HG03025 (cell line): ENCODE data around the gene GJA9.
"Not testable (repeated sequence)": the region's sequence is repeated elsewhere in the genome, so short reads cannot be mapped to it uniquely, and the experiment has no call there.

Experiments used
- ATAC-seq: cut with Tn5 transposase; IDR thresholded peaks from one replicate; pipeline ENCODE4 v1.9.1; 2021; ENCODE audit warnings: mild to moderate bottlenecking, moderate library complexity; ENCODE audit not compliant: unreplicated experiment, low FRiP score

Gene GJA9

GRCh38 chr1:38881487-38881886, at the start of gene GJA9:
TSS of gene GJA9 (minus strand) at chr1:38881587. CDS start at chr1:38876098, 5,489 bp downstream.
- ATAC-seq: no peak

DNA sequence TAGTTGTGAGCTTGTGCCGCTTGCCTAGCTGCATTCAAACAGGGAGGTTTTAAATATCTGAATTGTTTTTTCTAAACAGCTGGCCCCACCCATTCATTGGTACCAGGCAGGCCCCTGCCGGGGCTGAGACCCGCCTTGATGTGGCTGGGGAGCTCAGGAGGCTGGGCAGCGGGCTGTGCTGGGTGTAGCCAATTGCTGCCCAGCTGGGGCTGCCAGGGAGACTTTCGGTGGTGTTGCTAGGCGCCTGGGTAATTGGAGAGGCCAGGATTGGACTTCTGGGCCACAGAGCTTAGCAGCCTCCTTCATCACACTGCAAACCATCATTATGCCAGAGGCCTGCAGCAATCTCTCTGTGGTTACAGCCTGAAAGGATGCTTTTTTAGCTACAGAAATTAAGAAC, 48.1 kb upstream of the GJA9 start:
- no peak for ATAC-seq

DNA sequence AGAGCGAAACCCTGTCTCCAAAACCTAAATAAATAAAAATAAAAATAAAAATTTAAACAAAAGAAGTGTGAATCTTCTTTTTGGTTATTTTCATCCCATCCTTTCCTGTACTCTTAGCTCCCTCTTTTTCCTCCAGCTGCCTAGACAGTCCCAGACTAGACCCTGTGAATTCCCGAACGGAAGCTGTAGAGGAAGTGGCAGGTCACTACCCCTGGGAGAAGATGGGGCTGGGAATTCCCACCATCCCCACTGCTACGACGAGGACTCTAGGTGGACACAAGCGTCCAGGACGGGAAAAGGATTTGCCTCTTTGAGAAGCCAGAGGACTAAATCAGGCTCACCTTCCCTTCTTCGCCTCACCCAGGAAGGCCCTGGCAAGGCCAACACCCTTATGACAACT, 47.7 kb upstream of the GJA9 start:
- no peak for ATAC-seq

- ATAC-seq: no peak
Observed at GRCh38 chr1:38926091-38926490, 44.7 kb upstream of the GJA9 start.

- ATAC-seq: no peak
Observed at GRCh38 chr1:38925391-38925790, 44.0 kb upstream of the GJA9 start.

- no peak for ATAC-seq
Observed at GRCh38 chr1:38923607-38924006, 42.2 kb upstream of the GJA9 start.

DNA sequence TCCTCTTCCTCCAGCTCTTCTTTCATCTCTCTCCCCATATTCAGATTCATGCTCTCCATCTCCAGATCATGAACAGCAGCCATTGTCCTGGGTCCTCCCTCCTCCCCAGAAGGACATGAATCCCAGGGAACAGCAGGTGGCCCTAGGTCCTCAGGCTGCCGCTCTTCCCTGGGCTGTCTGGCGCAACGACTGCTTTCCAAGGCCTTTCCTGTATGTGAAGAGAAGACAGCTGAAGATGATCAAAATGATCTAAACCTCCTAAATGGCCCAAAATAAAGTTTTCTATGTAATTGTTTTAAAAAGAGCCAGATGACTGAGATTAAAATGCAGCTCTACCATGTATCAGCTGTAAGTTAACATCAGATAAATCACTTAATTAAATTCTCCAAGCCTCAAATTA, 37.7 kb upstream of the GJA9 start:
- no peak for ATAC-seq

- ATAC-seq: no peak
Observed at GRCh38 chr1:38918568-38918967, 37.2 kb upstream of the GJA9 start.

DNA sequence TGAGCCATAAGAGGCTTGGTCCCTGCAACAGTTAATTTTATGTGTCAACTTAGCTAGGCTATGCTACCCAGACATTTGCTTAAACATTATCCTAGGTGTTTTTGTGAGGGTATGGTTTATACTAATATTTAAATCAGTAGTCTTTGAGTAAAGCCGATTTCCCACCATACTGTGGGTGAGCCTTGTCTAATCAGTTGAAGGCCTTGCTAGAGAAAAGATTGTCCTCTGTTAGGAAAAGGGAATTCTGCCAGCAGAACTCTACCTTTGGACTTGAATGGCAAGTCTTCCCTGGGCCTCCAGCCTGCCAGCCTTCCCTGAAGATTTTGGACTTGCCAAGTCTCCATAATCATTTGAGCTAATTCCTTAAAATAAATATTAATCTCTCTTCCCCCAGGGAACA, 36.4 kb upstream of the GJA9 start:
- no peak for ATAC-seq

DNA sequence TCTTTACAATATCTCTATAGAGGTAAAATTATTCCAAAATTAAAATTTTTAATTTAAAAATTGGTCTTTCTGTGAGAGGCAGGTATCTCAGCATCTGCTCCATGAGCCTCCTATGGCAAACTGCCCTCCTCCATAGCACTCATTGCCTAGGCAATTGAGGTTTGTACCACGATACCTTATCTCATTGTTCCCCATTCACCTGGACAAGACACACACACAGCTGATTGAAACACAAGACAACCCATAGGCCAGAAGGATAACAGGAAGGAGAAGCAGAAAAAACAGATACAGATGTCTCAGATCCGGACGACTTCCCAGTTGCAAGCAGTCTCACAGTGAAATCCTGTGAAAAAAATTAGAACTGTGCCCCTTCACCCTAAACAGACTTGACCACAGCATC, 36.0 kb upstream of the GJA9 start:
- no peak for ATAC-seq

- no peak for ATAC-seq
Observed at GRCh38 chr1:38915352-38915948, 34.1 kb upstream of the GJA9 start.

DNA sequence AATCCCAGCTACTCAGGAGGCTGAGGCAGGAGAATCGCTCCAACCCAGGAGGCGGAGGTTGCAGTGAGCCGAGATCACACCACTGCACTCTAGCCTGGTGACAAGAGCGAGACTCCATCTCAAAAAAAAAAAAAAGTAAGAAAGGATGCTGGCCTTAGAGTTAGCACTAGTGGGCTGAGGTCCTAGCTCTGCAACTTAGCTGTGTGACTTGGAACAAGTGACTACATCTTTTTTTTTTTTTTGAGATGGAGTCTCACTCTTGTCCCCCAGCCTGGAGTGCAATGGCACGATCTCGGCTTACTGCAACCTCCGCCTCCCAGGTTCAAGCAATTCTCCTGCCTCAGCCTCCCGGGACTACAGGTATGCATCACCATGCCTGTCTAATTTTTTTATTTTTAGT, 33.5 kb upstream of the GJA9 start:
- not testable (repeated sequence) for ATAC-seq

DNA sequence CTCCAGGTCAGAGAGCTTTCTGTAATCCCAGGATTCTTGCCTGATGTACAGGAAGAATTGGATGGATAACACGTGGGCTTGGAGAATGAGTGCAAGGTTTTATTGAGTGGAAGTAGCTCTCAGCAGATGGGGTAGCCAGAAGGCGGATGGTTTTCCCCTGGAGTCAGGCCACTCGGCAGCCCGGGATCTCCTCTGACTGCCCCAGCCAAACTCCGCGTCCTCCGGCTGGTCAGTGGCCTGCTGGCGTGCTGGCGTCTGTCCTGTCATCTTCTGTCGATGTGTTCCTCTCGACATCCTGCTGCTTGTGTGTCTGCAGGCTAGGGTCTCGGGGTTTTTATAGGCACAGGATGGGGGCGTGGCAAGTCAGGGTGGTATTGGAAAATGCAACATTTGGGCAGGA, 27.4 kb upstream of the GJA9 start:
- ATAC-seq: no peak

DNA sequence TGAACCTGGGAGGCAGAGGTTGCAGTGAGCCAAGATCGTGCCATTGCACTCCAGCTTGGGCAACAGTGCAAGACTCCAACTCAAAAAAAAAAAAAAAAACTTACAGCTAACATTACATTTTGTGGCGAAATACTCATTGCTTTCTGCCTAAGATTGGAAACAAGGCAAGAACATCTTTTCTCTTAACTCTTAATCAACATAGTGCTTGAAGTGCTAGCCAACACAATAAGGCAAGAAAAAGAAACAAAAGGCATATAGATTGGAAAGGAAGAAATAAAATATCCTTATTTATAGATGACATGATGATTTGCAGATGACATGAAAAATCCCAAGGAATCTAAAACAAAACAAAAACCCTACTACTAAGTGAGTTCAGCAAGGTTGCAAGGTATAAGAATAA, 24.6 kb upstream of the GJA9 start:
- ATAC-seq: no peak

- ATAC-seq: no peak
Observed at GRCh38 chr1:38899560-38899959, 18.2 kb upstream of the GJA9 start.

DNA sequence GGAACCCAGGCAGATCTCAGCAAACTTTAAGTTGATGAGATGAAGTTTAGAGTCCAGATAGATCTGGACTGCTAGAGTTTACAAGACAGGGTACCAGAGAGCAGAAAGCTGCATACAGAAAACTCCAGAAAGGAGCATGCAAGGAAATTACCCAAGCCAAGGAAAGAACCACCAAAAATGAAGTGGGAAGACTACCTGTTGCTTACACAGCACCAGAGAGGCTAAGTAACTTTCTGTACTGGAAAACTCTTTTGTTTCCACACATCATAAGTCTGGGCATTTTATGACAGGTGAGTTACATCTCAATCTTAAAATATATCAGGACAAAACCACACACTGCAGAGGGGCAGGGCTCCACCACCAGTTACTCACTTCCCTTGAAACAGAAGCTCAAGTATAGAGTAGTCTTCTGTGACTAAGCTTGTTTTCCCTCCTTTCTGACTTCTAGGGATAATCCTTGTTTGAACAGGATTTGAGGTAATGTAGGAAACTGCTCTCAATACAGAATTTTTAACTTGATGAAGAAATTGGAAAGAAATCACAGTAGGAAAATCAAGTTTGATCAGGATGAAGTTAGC, 17.4 kb upstream of the GJA9 start:
- no peak for ATAC-seq

- no peak for ATAC-seq
Observed at GRCh38 chr1:38896169-38896568, 14.8 kb upstream of the GJA9 start.

- ATAC-seq: no peak
Observed at GRCh38 chr1:38892976-38893375, 11.6 kb upstream of the GJA9 start.

GRCh38 chr1:38891753-38892152, 10.4 kb upstream of the GJA9 start:
- ATAC-seq: no peak

DNA sequence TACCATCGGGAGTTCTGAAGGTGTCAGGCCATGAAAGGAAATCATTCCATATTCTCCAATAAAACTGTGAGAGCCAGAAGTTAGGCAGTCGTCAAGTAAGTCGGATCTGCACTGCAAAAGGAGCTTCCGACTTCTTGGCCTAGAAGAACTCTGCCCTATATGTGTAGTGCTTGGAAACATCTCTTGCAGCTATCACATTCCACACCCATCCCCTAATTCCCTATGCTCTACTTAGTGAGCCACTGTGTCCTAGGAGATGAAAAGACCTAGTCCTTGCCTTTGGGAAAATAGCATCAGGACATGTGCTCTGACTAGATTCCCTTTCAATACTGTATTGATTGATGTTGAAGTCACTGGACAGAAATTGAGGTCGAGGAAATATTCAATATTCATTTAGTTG, 8.2 kb upstream of the GJA9 start:
- no peak for ATAC-seq

GRCh38 chr1:38888423-38889333, 7.3 kb upstream of the GJA9 start:
- ATAC-seq: no peak

GRCh38 chr1:38885092-38885491, 3.7 kb upstream of the GJA9 start:
- no peak for ATAC-seq
